NCI-H1694 treated with DMSO at 0.1 percent for 48 hours (cell line): ENCODE results near the gene FLCN.
"Not testable (repeated sequence)": the region's sequence is repeated elsewhere in the genome, so short reads cannot be mapped to it uniquely, and the experiment has no call there.

ENCODE experiments used
- DNase-seq: peaks from one replicate; lab custom pipeline; 2025; lab: John Stamatoyannopoulos, UW

Gene FLCN

GRCh38 chr17:17213775-17214174 is 23.2 kb downstream of the FLCN start:
- no peak for DNase-seq

GRCh38 chr17:17207998-17208397 is 29.0 kb downstream of the FLCN start:
- DNase-seq = no peak

- DNase-seq = no peak
These were observed 30.0 kb downstream of the FLCN start for GRCh38 chr17:17206913-17207335.

- peak; percentile 31 for DNase-seq
These were observed 30.6 kb downstream of the FLCN start, which contains the start of gene PLD6 for GRCh38 chr17:17206124-17206912. PLD6 (minus strand) TSS chr17:17206333; CDS start chr17:17206286, 47 bp downstream.

- DNase-seq = peak; percentile 25
These were observed 31.4 kb downstream of the FLCN start for GRCh38 chr17:17205368-17206123.

GRCh38 chr17:17204635-17205231 is 32.2 kb downstream of the FLCN start:
- no peak for DNase-seq

- no peak for DNase-seq
These were observed 32.9 kb downstream of the FLCN start for GRCh38 chr17:17204041-17204591.

GRCh38 chr17:17203173-17203730 is 33.7 kb downstream of the FLCN start:
- DNase-seq = no peak

- no peak for DNase-seq
These were observed 35.1 kb downstream of the FLCN start for GRCh38 chr17:17201907-17202306.

- DNase-seq = no peak
These were observed 35.7 kb downstream of the FLCN start for GRCh38 chr17:17201271-17201670.

- no peak for DNase-seq
These were observed 36.1 kb downstream of the FLCN start for GRCh38 chr17:17200831-17201230.

- no peak for DNase-seq
These were observed 36.7 kb downstream of the FLCN start for GRCh38 chr17:17200311-17200710.

- DNase-seq = no peak
These were observed 38.7 kb downstream of the FLCN start for GRCh38 chr17:17198281-17198680.

GRCh38 chr17:17196776-17197175 is 40.2 kb downstream of the FLCN start:
- no peak for DNase-seq

GRCh38 chr17:17195466-17195865 is 41.5 kb downstream of the FLCN start:
- not testable (repeated sequence) for DNase-seq

- DNase-seq = peak; percentile 73
These were observed 45.0 kb downstream of the FLCN start for GRCh38 chr17:17191961-17192381.

GRCh38 chr17:17191346-17191792 is 45.6 kb downstream of the FLCN start:
- no peak for DNase-seq

GRCh38 chr17:17190188-17190587 is 46.8 kb downstream of the FLCN start:
- DNase-seq = no peak

GRCh38 chr17:17189559-17189958 is 47.4 kb downstream of the FLCN start:
- no peak for DNase-seq

GRCh38 chr17:17188586-17188985 is 48.4 kb downstream of the FLCN start:
- DNase-seq = no peak

GRCh38 chr17:17186551-17187505 is 50.1 kb downstream of the FLCN start:
- DNase-seq = no peak
